H9 (cell line): Measurements from ENCODE around the gene SETDB1. TPM values are rescaled to one million over a fixed set of nuclear protein-coding genes. Genes with fewer than 3 reads are reported as not detected.

ENCODE experiments used
- DNase-seq: peaks from one replicate; pipeline ENCODE4 v3.0.0-alpha.2; 2017
- H2AFZ ChIP-seq: one replicate; pipeline ENCODE4 v1.6.1; 2013; ENCODE audit warnings: mild to moderate bottlenecking, low read length, control low read depth, moderate library complexity
- H2AK5ac ChIP-seq: 2 replicates; pipeline ENCODE4 v1.6.1; 2013; ENCODE audit warnings: low read length, control low read depth, mixed read lengths; ENCODE audit not compliant: insufficient read length
- H2BK120ac ChIP-seq: one replicate; pipeline ENCODE4 v1.6.1; 2013; ENCODE audit warnings: low read depth, mild to moderate bottlenecking, low read length, control low read depth, inconsistent platforms; ENCODE audit not compliant: poor library complexity, severe bottlenecking
- H2BK12ac ChIP-seq: 2 replicates; pipeline ENCODE4 v1.6.1; 2013; ENCODE audit warnings: low read length, control low read depth, mixed read lengths, low read depth; ENCODE audit not compliant: insufficient read length
- H2BK15ac ChIP-seq: 2 replicates; pipeline ENCODE4 v1.6.1; 2013; ENCODE audit warnings: low read depth, low read length, control low read depth
- H2BK20ac ChIP-seq: one replicate; pipeline ENCODE4 v1.6.1; 2013; ENCODE audit warnings: low read depth, mild to moderate bottlenecking, low read length, control low read depth, inconsistent platforms; ENCODE audit not compliant: poor library complexity, severe bottlenecking
- H2BK5ac ChIP-seq: 2 replicates; pipeline ENCODE4 v1.6.1; 2013; ENCODE audit warnings: low read length, control low read depth, mixed read lengths; ENCODE audit not compliant: insufficient read length
- H3K14ac ChIP-seq: 2 replicates; pipeline ENCODE4 v1.6.1; 2013; ENCODE audit warnings: low read length, control low read depth; ENCODE audit not compliant: insufficient read depth
- H3K18ac ChIP-seq: 2 replicates; pipeline ENCODE4 v1.6.1; 2013; ENCODE audit warnings: low read depth, mild to moderate bottlenecking, mixed read lengths, low read length, control low read depth; ENCODE audit not compliant: insufficient read length
- H3K23ac ChIP-seq: 2 replicates; pipeline ENCODE4 v1.6.1; 2013; ENCODE audit warnings: low read length, control low read depth, mixed read lengths, low read depth; ENCODE audit not compliant: insufficient read length
- H3K23me2 ChIP-seq: 2 replicates; pipeline ENCODE4 v1.6.1; 2013; ENCODE audit warnings: low read depth, mild to moderate bottlenecking, mixed read lengths, low read length, control low read depth; ENCODE audit not compliant: insufficient read length, poor library complexity, severe bottlenecking
- H3K27ac ChIP-seq: 2 replicates; pipeline ENCODE4 v1.5.1; 2013; ENCODE audit warnings: low read length, control low read depth, mixed read lengths, low read depth; ENCODE audit not compliant: insufficient read length
- H3K27me3 ChIP-seq: 2 replicates; pipeline ENCODE4 v1.6.1; 2013; ENCODE audit warnings: low read length, control low read depth, inconsistent platforms; ENCODE audit not compliant: insufficient read depth
- H3K4ac ChIP-seq: 2 replicates; pipeline ENCODE4 v1.6.1; 2013; ENCODE audit warnings: low read depth, mild to moderate bottlenecking, control low read depth, inconsistent platforms, low read length, moderate library complexity
- H3K4me1 ChIP-seq: 2 replicates; pipeline ENCODE4 v1.6.1; 2013; ENCODE audit warnings: low read length, control low read depth, inconsistent platforms; ENCODE audit not compliant: insufficient read depth
- H3K4me2 ChIP-seq: 2 replicates; pipeline ENCODE4 v1.6.1; 2013; ENCODE audit warnings: low read length, control low read depth, mixed read lengths; ENCODE audit not compliant: insufficient read length, insufficient read depth
- H3K56ac ChIP-seq: 2 replicates; pipeline ENCODE4 v1.6.1; 2013; ENCODE audit warnings: low read depth, mild to moderate bottlenecking, mixed read lengths, low read length, control low read depth; ENCODE audit not compliant: insufficient read length
- H3K79me1 ChIP-seq: 2 replicates; pipeline ENCODE4 v1.6.1; 2013; ENCODE audit warnings: low read depth, mild to moderate bottlenecking, moderate library complexity, low read length, control low read depth, inconsistent platforms; ENCODE audit not compliant: insufficient read depth, poor library complexity, severe bottlenecking
- H3K79me2 ChIP-seq: 2 replicates; pipeline ENCODE4 v1.6.1; 2013; ENCODE audit warnings: low read length, control low read depth, inconsistent platforms; ENCODE audit not compliant: insufficient read depth
- H3K9ac ChIP-seq: 2 replicates; pipeline ENCODE4 v1.6.1; 2013; ENCODE audit warnings: low read length, control low read depth, mixed read lengths; ENCODE audit not compliant: insufficient read length; ENCODE audit errors: extremely low read depth
- H3K9me3 ChIP-seq: one replicate; pipeline ENCODE4 v1.6.1; 2013; ENCODE audit warnings: low read depth, low read length, inconsistent platforms; ENCODE audit not compliant: control insufficient read depth
- H3T11ph ChIP-seq: one replicate; pipeline ENCODE4 v1.6.1; 2013; ENCODE audit warnings: mild to moderate bottlenecking, low read length, control low read depth, inconsistent platforms
- H4K20me1 ChIP-seq: one replicate; pipeline ENCODE4 v1.6.1; 2013; ENCODE audit not compliant: control insufficient read depth, insufficient read length, insufficient read depth
- H4K5ac ChIP-seq: 2 replicates; pipeline ENCODE4 v1.6.1; 2013; ENCODE audit warnings: low read depth, mild to moderate bottlenecking, mixed read lengths, low read length, control low read depth; ENCODE audit not compliant: insufficient read length
- H4K8ac ChIP-seq: replicated peaks from 2 replicates; pipeline ENCODE4 v1.6.1; 2013; ENCODE audit warnings: low read length, control low read depth, mixed read lengths, low read depth; ENCODE audit not compliant: insufficient read length
- H4K91ac ChIP-seq: 2 replicates; pipeline ENCODE4 v1.6.1; 2013; ENCODE audit warnings: low read depth, mild to moderate bottlenecking, moderate library complexity, mixed read lengths, low read length, control low read depth; ENCODE audit not compliant: insufficient read length
- H3K27ac Mint-ChIP-seq, 3 experiments: 2 replicates in 2 of 3; 3 replicates in 1 of 3; pipeline ENCODE4 v1.8.0; 2020 to 2021; ENCODE audit warnings: mixed read lengths in 3 of 3, mild to moderate bottlenecking in 1 of 3, moderate library complexity in 1 of 3
- H3K27me3 Mint-ChIP-seq: 2 replicates; pipeline ENCODE4 v1.8.0; 2021; ENCODE audit warnings: low read depth, mild to moderate bottlenecking, moderate library complexity, mixed read lengths
- H3K36me3 Mint-ChIP-seq, 3 experiments: 2 replicates in 2 of 3; 3 replicates in 1 of 3; pipeline ENCODE4 v1.8.0; 2020 to 2021; ENCODE audit warnings: low read depth in 3 of 3, mixed read lengths in 3 of 3; ENCODE audit not compliant: insufficient read depth in 1 of 3
- H3K4me1 Mint-ChIP-seq, 2 experiments: 2 replicates each; pipeline ENCODE4 v1.8.0; 2020; ENCODE audit warnings: mixed read lengths in 2 of 2
- H3K4me3 Mint-ChIP-seq, 2 experiments: 2 replicates in 1 of 2; 3 replicates in 1 of 2; pipeline ENCODE4 v1.8.0; 2020 to 2021; ENCODE audit warnings: mild to moderate bottlenecking in 2 of 2, mixed read lengths in 2 of 2, moderate library complexity in 1 of 2
- H3K9me3 Mint-ChIP-seq, 2 experiments: 2 replicates in 1 of 2; 3 replicates in 1 of 2; pipeline ENCODE4 v1.8.0; 2020; ENCODE audit warnings: mild to moderate bottlenecking in 2 of 2, mixed read lengths in 2 of 2, moderate library complexity in 1 of 2
- WGBS: extraction: QIAGEN DNeasy Blood & Tissue Kit; methylation state at CpG from one replicate; pipeline ENCODE4 v1.1.7; 2013; ENCODE audit warnings: missing lambda C conversion rate, low lambda C conversion rate, mixed read lengths; ENCODE audit not compliant: insufficient read length; ENCODE audit errors: extremely low coverage; 5-methylcytosine and 5-hydroxymethylcytosine counted together
- total RNA-seq: library from RNA; stranded (reverse); gene quantifications from 2 replicates; pipeline ENCODE4 v1.2.1, GENCODE V29; 2021
- TF ChIP-seq, protein P1 (sequence below): fragments of 200-600 bp; sonication (generic); conservative IDR thresholded peaks from 3 replicates; pipeline ENCODE4 v1.8.0; 2021; ENCODE audit warnings: antibody characterized with exemption, mild to moderate bottlenecking

The SETDB1 gene
- total RNA-seq, 1 experiment from 2014 or later = 62.1 TPM

DNA sequence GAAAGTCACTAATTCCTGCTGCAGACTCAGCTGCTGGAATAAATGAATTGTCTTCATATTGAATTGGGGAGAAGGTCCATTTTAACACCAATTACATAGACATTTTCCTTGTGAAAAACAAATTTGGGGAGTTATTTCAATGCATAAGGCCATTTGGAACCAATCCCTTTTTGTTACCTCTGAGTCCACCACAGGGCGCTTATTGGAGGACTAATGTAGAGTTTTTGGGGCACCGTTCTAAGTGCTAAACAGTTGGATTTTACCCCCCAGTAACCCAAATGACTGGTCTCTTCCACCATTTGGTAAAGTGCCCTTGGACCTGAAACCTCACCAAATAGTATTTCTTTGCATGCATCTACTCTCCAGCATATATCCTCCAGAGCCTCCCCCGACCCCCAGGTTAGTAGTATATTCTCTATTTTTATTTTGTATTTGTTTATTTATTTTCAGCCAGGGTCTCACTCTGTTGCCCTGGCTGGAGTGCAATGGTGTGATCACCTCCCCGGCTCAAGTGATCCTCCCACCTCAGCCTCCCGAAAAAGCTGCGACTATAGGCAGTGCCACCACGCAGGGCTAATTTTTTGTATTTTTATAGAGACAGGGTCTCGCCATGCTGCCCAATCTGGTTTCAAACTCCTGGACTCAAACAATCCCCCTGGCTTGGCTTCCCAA is 83.6 kb downstream of the SETDB1 start:
- H2BK15ac ChIP-seq = no peak overlapping the region
- H3K9ac ChIP-seq = no peak overlapping the region
- H3K23ac ChIP-seq = no peak overlapping the region
- Mint-ChIP-seq H3K27ac (no peak overlapping the region), H3K27me3 (no peaks in the 10 kb centered on the region; the same call in 1 of the 2 replicates), H3K4me3 (peak overlapping the region; percentile 97 to 99), H3K36me3 (no peaks in the 10 kb centered on the region), H3K9me3 (no peaks in the 10 kb centered on the region; a peak in 2 of 5 replicates), H3K4me1 (peaks cover 35 to 39% of the 10 kb centered on the region in 2 experiments)
- H3K14ac ChIP-seq = no peak overlapping the region
- H4K20me1 ChIP-seq = no peaks in the 10 kb centered on the region
- no peak overlapping the region for H3K18ac ChIP-seq
- DNase-seq = no peak
- H2AFZ ChIP-seq = no peak overlapping the region
- H3K4ac ChIP-seq = no peak overlapping the region
- no peak overlapping the region for H3K56ac ChIP-seq
- H3K79me1 ChIP-seq = no peaks in the 10 kb centered on the region
- no peak overlapping the region for H2BK5ac ChIP-seq
- H3K9me3 ChIP-seq = no peaks in the 10 kb centered on the region
- H3K4me2 ChIP-seq = no peak overlapping the region
- H2BK20ac ChIP-seq = no peak overlapping the region
- H3T11ph ChIP-seq = no peak overlapping the region
- H3K4me1 ChIP-seq = peaks cover 5% of the 10 kb centered on the region; the same call in 1 of the 2 replicates
- no peak overlapping the region for H2BK120ac ChIP-seq
- H3K27ac ChIP-seq = no peak overlapping the region
- H2BK12ac ChIP-seq = no peak overlapping the region
- no peak overlapping the region for H4K91ac ChIP-seq
- no peaks in the 10 kb centered on the region; the same call in 1 of the 2 replicates for H3K79me2 ChIP-seq
- no peaks in the 10 kb centered on the region for H3K27me3 ChIP-seq
- H3K23me2 ChIP-seq = peaks cover 13% of the 10 kb centered on the region
- H4K8ac ChIP-seq = no peak overlapping the region
- no peak overlapping the region for H4K5ac ChIP-seq
- no CpG with 5 or more reads among the region's 8 CpGs for WGBS
- no peak overlapping the region for H2AK5ac ChIP-seq
- TF ChIP-seq, protein P1, sequence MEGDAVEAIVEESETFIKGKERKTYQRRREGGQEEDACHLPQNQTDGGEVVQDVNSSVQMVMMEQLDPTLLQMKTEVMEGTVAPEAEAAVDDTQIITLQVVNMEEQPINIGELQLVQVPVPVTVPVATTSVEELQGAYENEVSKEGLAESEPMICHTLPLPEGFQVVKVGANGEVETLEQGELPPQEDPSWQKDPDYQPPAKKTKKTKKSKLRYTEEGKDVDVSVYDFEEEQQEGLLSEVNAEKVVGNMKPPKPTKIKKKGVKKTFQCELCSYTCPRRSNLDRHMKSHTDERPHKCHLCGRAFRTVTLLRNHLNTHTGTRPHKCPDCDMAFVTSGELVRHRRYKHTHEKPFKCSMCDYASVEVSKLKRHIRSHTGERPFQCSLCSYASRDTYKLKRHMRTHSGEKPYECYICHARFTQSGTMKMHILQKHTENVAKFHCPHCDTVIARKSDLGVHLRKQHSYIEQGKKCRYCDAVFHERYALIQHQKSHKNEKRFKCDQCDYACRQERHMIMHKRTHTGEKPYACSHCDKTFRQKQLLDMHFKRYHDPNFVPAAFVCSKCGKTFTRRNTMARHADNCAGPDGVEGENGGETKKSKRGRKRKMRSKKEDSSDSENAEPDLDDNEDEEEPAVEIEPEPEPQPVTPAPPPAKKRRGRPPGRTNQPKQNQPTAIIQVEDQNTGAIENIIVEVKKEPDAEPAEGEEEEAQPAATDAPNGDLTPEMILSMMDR = no peak
